Esophagus squamous epithelium (tissue), 5 donors: ENCODE data around the gene MTMR3. TPM values are rescaled to one million over a fixed set of nuclear protein-coding genes. Genes with fewer than 3 reads are reported as not detected.

Source experiments
- DNase-seq: peaks from one replicate; lab custom pipeline; 2025; lab: John Stamatoyannopoulos, UW
- H3K27ac ChIP-seq, 4 donors: fragments of 200-600 bp; sonication (generic); one replicate each; pipeline ENCODE4 v1.5.1; 2016 to 2019; ENCODE audit warnings: mild to moderate bottlenecking in 1 of 4
- H3K27me3 ChIP-seq, 4 donors: fragments of 200-600 bp; sonication (generic); 1 replicate in 3 of 4; 2 replicates in 1 of 4; pipeline versions ENCODE4 v1.5.1 to v1.6.0; 2017 to 2021; ENCODE audit warnings: antibody characterized with exemption in 1 of 4
- H3K36me3 ChIP-seq, 3 donors: fragments of 200-600 bp; sonication (generic); one replicate each; pipeline ENCODE4 v1.5.1; 2016 to 2019
- H3K4me1 ChIP-seq, 3 donors: fragments of 200-600 bp; sonication (generic); one replicate each; pipeline ENCODE4 v1.5.1; 2017 to 2019
- H3K4me3 ChIP-seq, 4 donors: fragments of 200-600 bp; sonication (generic); 1 replicate in 3 of 4; 2 replicates in 1 of 4; pipeline ENCODE4 v1.5.1; 2016 to 2019; ENCODE audit warnings: mild to moderate bottlenecking in 2 of 4, moderate library complexity in 1 of 4
- H3K9me3 ChIP-seq, 3 donors: fragments of 200-600 bp; sonication (generic); one replicate each; pipeline ENCODE4 v1.5.1; 2016 to 2019
- POLR2A ChIP-seq, 4 donors: fragments of 450-650 bp; IDR thresholded peaks; one replicate each; pipeline ENCODE4 v1.6.1; 2017; ENCODE audit warnings: antibody characterized with exemption in 4 of 4, mild to moderate bottlenecking in 4 of 4, moderate library complexity in 3 of 4
- WGBS, 2 donors: methylation state at CpG; one replicate each; pipeline ENCODE4 v1.1.5; 2018; 5-methylcytosine and 5-hydroxymethylcytosine counted together
- intact Hi-C: fragments of 100-400 bp; cut with DNase I; formaldehyde crosslinking; loops from one replicate; pipeline ENCODE4 v1.15.0; 2022
- total RNA-seq, 4 donors: library from RNA; depleted of rRNA; stranded (reverse); fragments of >200 nt; gene quantifications; one replicate each; pipeline ENCODE4 v1.1.0, GENCODE V29; 2016
- TF ChIP-seq, protein P1 (sequence below), 6 experiments: fragments of 450-650 bp in 4 of 6; fragments of 200-600 bp in 2 of 6; sonication (generic) in 2 of 6; IDR thresholded peaks; one replicate each; pipeline ENCODE4 v1.5.1; 2016 to 2019; ENCODE audit warnings: antibody characterized with exemption in 6 of 6, mild to moderate bottlenecking in 4 of 6, moderate library complexity in 4 of 6
- donor health status: DM: yes; HTN: yes; CAD: no.

The MTMR3 gene
- total RNA-seq, 4 donors from 2014 or later, result 34.9 to 63.1 (median 38.4) TPM

DNA sequence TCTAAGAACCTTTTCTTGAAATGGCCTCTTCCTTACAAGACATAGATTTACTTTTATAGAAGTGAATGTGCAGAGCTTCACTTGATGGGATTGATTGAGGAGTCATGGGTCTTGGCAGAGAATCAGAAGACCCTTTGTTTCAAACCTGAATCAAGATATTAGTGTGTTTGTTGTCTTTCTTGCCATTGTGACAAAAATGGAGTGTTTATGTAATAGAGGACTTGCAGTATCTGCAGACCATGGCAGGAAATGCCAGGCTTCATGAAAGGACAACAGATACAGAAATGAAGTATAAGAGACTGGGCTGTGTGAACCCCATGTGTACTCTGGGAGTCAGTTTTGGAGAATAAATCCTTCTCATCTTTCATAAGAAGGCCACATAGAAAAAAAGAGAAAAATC is 124.4 kb downstream of the MTMR3 start:
- no peak for DNase-seq
- TF ChIP-seq, protein P1, sequence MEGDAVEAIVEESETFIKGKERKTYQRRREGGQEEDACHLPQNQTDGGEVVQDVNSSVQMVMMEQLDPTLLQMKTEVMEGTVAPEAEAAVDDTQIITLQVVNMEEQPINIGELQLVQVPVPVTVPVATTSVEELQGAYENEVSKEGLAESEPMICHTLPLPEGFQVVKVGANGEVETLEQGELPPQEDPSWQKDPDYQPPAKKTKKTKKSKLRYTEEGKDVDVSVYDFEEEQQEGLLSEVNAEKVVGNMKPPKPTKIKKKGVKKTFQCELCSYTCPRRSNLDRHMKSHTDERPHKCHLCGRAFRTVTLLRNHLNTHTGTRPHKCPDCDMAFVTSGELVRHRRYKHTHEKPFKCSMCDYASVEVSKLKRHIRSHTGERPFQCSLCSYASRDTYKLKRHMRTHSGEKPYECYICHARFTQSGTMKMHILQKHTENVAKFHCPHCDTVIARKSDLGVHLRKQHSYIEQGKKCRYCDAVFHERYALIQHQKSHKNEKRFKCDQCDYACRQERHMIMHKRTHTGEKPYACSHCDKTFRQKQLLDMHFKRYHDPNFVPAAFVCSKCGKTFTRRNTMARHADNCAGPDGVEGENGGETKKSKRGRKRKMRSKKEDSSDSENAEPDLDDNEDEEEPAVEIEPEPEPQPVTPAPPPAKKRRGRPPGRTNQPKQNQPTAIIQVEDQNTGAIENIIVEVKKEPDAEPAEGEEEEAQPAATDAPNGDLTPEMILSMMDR (IDR thresholded peaks at IDR 0.05), result no peak
- TF ChIP-seq POLR2A (IDR thresholded peaks at IDR 0.05), result no peak
- no peak overlapping the region for H3K4me3 ChIP-seq
- intact Hi-C loops, result loop anchor here (10.0 kb wide), 1 partner anchor 373 kb away; no protein-coding TSS in a partner anchor
- peaks cover 9 to 99% (median 25%) of the 10 kb centered on the region in 3 donors for H3K36me3 ChIP-seq
- no peaks in the 10 kb centered on the region for H3K9me3 ChIP-seq
- H3K27ac ChIP-seq, result no peak overlapping the region
- no peaks in the 10 kb centered on the region for H3K27me3 ChIP-seq
- H3K4me1 ChIP-seq, result peaks cover 0 to 8% (median 0%) of the 10 kb centered on the region in 3 donors

DNA sequence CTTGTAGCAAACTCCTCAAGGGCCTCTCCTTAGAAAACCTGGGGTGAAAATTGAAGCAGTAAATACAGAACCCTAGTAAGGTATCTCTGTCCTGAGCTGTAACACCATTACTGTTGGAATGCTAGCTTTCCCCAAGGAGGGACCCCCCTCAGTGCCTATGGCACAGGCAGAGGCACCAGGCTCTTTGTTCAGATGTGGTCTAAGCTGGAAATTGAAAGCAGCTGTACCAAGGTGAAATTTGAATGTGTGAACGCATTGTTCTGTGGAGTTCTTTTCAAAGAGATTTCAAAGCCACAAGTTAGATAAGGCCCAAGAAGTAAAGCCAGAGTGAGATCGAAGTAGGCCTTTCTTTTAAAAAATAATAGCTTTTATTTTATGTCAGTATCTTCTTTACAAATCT is 125.4 kb downstream of the MTMR3 start:
- H3K9me3 ChIP-seq, result no peaks in the 10 kb centered on the region
- H3K4me3 ChIP-seq, result no peak overlapping the region
- H3K27ac ChIP-seq, result no peak overlapping the region
- peaks cover 0 to 8% (median 0%) of the 10 kb centered on the region in 3 donors for H3K4me1 ChIP-seq
- DNase-seq, result no peak
- WGBS, 2 donors, result 85 to 94% methylated on average over 2 of the region's 2 CpGs
- peaks cover 9 to 99% (median 22%) of the 10 kb centered on the region in 3 donors for H3K36me3 ChIP-seq
- H3K27me3 ChIP-seq, result no peaks in the 10 kb centered on the region
- no peak for TF ChIP-seq POLR2A (IDR thresholded peaks at IDR 0.05)
- TF ChIP-seq, protein P1 (IDR thresholded peaks at IDR 0.05), result no peak
- intact Hi-C loops, result loop anchor here (10.0 kb wide), 1 partner anchor 374 kb away; no protein-coding TSS in a partner anchor

DNA sequence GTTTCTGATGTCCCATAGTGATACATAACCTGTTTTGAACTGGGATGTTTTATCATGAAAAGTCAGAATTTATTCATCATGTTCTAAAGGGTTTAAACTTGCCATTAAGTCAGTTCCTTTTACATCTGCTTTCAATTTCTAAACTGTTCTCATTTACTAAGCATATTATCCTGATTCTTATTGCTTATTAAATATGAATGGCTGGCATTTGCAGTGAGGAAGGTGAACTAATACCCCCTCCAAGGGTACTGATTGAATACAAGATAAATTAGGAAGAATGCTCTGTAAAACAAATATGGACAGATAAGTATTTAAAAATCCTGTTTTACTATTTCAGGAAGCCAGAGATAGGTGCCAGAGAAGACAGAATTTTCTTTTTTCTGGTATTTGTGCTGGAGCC is 126.5 kb downstream of the MTMR3 start:
- Histone ChIP-seq H3K4me1 (peaks cover 0 to 9% (median 0%) of the 10 kb centered on the region in 3 donors), H3K9me3 (no peaks in the 10 kb centered on the region), H3K27me3 (no peaks in the 10 kb centered on the region), H3K4me3 (no peak overlapping the region), H3K36me3 (peaks cover 9 to 99% (median 22%) of the 10 kb centered on the region in 3 donors), H3K27ac (no peak overlapping the region)
- no peak for DNase-seq
- intact Hi-C loops, result loop anchor here (10.0 kb wide), 1 partner anchor 375 kb away; no protein-coding TSS in a partner anchor
- no peak for TF ChIP-seq POLR2A (IDR thresholded peaks at IDR 0.05)
- TF ChIP-seq, protein P1 (IDR thresholded peaks at IDR 0.05), result no peak

- Histone ChIP-seq H3K4me1 (peaks cover 0 to 15% (median 0%) of the 10 kb centered on the region in 3 donors), H3K9me3 (no peaks in the 10 kb centered on the region), H3K27ac (no peak overlapping the region), H3K27me3 (no peaks in the 10 kb centered on the region), H3K4me3 (no peak overlapping the region), H3K36me3 (peaks cover 9 to 100% (median 24%) of the 10 kb centered on the region in 3 donors)
- no peak for TF ChIP-seq POLR2A (IDR thresholded peaks at IDR 0.05)
- TF ChIP-seq, protein P1 (IDR thresholded peaks at IDR 0.05), result no peak
- no peak for DNase-seq
- intact Hi-C loops, result no loop called here
- WGBS, 2 donors, result 32 to 68% methylated on average over 2 of the region's 2 CpGs
These were observed 127.9 kb downstream of the MTMR3 start for GRCh38 chr22:30010789-30011405.

DNA sequence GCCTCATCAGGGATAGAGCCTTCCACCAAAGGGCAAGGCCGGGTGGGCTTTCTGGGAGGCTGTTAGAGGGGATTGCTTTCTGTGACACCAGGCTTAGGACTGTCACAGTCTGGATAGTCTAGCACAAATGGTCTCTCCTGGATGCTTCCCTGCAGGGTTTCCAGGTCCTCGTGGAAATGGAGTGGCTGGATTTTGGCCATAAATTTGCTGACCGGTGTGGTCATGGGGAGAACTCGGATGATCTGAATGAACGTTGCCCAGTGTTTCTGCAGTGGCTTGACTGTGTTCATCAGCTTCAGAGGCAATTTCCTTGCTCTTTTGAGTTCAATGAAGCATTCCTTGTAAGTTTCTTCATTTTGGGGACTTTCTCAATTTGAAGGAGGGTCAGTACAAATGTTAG is 130.2 kb downstream of the MTMR3 start:
- no peaks in the 10 kb centered on the region for H3K27me3 ChIP-seq
- peaks cover 2 to 100% (median 32%) of the 10 kb centered on the region in 3 donors for H3K36me3 ChIP-seq
- intact Hi-C loops, result no loop called here
- no peak overlapping the region for H3K4me3 ChIP-seq
- TF ChIP-seq, protein P1 (IDR thresholded peaks at IDR 0.05), result no peak
- TF ChIP-seq POLR2A (IDR thresholded peaks at IDR 0.05), result no peak
- 77 to 86% methylated on average over 5 of the region's 5 CpGs for WGBS, 2 donors
- H3K27ac ChIP-seq, result no peak overlapping the region
- no peak for DNase-seq
- peaks cover 0 to 15% (median 0%) of the 10 kb centered on the region in 3 donors for H3K4me1 ChIP-seq
- H3K9me3 ChIP-seq, result no peaks in the 10 kb centered on the region
